GM18507 (cell line): ENCODE measurements around the gene CORO2B.
"Not testable (repeated sequence)": the region's sequence is repeated elsewhere in the genome, so short reads cannot be mapped to it uniquely, and the experiment has no call there.

Experiments used
- DNase-seq: peaks from one replicate; pipeline ENCODE4 v3.0.0; 2011; ENCODE audit warnings: low read depth; ENCODE audit not compliant: insufficient read length; ENCODE audit errors: extremely low spot score
- FAIRE-seq: peaks from 2 replicates; lab custom pipeline; 2011; peaks lifted over from hg19 to GRCh38; lab: Jason Lieb, UNC

CORO2B gene

DNA sequence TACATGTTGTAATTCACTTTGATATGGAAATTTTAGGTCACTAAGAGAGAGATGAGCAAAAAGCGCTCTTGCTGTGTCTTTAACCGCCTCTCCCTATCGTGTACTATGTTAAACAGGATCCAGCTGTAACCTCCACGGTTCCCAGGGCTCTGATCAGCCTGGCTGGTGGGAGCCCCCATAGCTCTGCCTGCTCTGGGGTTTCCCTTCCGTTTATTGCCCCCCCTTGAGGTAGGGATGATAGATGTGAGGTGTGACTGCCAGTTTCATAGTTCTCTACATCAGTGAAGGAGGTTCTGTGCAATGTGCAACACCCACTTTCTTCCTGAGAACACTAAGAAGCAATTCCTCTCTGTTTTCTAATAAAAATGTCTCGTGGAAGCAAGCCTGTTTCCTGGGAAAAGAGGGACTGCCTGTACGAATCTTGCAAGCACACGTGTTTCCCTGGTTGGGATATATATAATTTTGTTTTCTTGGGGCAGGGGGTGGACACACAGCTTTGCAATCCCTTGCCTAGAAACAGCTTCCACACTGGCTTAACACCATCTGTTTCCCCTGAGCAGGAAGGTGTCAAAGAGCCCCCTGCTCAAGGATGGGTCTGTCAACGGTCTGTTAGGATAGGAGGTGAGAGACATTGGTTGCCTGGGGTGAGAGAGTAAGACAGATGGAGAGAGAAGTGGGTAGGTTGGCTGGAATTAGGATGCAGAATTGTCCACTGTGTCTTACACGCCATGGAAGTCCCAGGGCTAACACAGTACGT, 23.8 kb downstream of the CORO2B start:
- DNase-seq (no peak), FAIRE-seq (no peak)

DNA sequence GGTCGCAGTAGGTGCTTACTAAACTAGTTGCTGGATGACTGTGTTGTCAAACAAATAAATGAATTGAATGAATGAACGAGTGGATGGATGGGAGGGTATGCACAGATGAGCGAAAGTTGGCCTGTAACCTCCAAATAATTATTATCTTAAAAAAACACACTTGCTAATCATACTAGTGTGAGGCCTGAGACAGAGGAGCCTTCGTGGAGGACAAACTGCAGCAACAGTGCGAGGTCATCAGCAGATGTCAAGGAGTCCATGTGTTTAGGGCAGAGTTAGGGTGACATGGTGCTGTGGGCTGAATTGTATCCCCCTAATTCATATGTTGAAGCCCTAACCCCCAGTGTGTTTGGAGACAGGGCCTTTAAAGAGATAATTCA, 24.4 kb downstream of the CORO2B start:
- FAIRE-seq, result no peak
- DNase-seq, result no peak

DNA sequence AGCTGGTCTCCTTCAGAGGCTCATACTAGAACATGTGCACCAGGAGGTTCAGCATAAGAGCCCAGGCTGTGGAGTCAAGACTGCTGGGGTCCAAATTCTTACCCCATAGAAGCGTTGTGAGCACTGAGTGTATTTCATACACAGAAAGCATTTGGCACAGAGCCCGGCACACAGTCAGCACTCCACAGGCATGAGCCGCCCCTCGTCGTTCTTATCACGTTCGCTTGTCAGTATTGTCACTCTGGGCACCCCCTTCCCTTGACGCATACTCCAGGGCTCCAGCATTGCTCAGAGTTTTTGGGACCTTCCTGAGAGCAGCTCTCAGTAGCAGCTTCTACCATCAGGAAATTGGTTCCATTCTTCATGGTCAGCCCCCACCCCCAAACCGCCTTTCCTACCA, 25.2 kb downstream of the CORO2B start:
- DNase-seq (no peak), FAIRE-seq (no peak)

DNA sequence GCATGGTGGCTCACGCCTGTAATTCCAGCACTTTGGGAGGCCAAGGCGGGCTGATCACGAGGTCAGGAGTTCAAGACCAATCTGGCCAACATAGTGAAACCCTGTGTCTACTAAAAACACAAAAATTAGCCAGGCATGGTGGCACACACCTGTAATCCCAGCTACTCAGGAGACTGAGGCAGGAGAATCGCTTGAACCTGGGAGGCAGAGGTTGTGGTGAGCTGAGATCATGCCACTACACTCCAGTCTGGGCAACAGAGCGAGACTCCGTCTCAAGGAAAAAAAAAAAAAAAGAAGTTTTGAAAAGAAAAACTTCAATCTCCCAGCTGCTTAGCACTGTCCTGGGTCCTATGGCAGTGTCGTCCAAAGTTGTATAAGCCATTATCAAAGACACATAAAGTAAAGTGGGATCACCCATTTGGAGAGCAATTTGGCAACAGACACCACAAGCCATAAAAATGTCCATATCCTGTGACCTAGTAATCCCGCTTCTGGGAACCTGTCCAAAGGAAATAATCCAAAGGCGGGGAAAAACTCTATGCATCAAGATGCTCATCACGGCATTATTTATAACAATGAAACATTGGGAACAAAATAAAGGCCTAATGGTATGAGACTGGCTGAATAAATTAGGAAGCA, 26.2 kb downstream of the CORO2B start:
- FAIRE-seq, DNase-seq: not testable (repeated sequence)

DNA sequence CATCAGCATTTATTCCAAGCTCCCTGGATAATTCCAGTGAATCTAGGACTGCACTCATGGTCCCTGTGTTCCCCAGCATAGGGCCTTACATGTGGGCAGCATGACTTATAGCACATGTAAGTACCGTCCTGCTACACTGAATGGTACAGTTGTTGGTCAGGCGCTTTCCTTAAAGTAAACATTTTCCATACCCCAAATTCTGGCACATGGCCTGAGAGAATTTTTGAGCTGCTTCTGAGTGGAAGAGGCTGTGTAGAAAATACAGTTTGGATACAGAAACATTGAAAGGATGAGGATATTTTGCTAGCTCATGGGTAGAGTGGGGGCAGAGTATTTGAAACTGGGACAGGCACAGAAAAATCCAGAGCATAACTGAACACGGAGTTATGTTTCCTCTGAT, 27.6 kb downstream of the CORO2B start:
- DNase-seq, result no peak
- FAIRE-seq, result no peak

DNA sequence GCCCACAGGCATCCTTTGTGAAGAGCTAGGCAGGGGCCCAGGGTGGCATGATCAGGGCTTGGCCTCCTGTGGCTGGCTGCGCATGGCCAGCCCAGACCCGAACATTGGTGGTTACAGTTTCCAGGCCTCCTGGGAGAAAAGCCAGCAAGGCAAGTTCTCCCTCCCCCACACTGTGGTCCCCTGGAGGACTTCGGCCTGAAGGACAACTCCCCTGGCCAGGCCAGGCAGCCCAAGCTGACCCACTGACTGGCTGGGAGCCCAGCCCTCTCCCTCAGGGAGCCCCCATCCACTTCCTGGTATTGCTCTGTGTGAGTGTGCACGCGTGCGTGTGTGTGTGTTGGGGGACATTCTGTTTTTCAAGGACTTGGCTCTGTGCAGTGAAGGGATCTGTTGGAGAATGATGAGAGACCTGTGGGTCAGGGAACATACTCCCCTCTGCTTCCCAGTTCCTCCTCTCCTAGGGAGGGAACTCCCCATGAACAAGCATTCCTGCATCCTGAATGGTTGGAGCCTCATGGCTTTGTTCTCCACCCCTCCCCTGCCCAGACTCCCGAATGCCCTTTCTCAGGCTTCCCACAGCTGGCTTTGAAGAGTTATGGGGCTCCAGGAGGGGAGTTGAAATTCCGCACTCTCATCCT, 29.5 kb downstream of the CORO2B start:
- FAIRE-seq, result no peak
- no peak for DNase-seq

DNA sequence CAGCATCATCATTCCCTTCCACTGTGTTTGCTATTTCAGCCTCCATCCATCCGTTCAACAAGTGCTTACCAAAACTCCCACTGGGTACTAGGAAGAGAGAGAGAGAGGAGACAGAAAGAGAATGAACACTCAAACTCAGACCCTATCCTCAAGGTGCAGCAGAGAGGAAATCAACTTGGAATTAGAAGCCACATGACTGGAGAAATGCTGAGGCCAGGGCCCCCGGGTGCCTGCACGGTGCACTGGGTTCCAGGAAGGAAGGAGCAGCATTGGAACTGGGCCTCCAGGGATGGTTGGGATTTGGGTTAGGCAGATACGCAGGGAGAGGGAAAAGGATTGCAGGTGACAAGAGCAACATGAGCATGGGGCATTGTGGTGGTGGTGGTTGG, 30.0 kb downstream of the CORO2B start:
- no peak for DNase-seq
- FAIRE-seq, result no peak

DNA sequence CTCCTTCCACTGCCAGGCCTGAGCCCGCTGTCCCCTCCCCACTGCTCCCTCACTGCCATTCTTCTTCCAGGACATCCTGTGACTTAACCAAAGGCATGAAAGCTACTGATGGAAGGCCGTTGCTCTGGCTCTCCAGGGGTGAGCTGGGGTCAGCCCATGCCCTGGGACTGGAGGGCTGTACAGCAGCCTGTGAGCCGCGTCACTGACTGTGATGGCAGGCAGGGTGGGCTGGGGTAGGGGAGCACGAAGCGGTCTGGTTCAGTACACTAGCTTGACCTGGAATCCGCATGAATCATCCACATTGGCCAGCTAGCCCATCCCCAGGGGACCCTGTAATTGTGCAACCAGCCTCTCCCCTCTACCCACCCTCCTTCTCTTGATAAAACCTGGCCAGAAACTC, 30.8 kb downstream of the CORO2B start:
- FAIRE-seq (no peak), DNase-seq (no peak)

DNA sequence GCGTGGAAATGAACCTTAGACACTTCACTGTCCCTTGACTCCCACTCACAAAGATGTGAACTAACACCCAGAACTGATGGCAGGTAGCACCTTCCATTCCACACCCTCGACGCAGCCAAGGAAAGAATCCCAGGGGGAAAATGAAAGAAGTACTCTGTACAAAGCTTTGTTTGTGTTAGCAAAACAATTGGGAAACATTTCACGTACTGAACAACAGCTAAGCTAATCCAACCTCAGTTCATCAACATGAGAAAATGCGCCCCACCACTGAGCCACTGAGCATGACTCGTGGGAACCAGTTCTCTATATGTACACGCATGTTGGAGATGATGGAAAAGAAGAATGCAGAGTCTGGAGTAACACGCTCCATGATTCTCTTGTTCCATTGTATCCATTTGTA, 32.0 kb downstream of the CORO2B start:
- FAIRE-seq (no peak), DNase-seq (no peak)

DNA sequence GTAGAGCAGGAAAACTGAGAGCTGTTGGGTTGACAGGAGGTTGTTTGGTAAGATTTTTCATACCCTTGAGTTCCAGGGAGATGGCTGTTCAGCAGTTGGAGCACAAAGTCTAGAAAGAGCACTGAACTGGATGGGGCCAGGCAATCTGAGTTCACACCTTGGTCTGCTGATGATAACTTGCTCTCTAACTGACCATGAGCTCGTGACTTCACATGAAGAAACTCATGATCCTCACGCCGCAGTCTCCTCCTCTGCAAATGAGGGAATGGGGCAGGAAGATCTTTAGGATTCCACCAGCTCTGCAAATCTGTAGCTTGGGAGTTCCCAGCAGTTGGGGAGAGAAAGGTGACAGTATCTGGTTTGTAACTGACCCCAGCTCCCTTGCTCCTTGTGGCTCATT, 33.7 kb downstream of the CORO2B start:
- DNase-seq (no peak), FAIRE-seq (no peak)

DNA sequence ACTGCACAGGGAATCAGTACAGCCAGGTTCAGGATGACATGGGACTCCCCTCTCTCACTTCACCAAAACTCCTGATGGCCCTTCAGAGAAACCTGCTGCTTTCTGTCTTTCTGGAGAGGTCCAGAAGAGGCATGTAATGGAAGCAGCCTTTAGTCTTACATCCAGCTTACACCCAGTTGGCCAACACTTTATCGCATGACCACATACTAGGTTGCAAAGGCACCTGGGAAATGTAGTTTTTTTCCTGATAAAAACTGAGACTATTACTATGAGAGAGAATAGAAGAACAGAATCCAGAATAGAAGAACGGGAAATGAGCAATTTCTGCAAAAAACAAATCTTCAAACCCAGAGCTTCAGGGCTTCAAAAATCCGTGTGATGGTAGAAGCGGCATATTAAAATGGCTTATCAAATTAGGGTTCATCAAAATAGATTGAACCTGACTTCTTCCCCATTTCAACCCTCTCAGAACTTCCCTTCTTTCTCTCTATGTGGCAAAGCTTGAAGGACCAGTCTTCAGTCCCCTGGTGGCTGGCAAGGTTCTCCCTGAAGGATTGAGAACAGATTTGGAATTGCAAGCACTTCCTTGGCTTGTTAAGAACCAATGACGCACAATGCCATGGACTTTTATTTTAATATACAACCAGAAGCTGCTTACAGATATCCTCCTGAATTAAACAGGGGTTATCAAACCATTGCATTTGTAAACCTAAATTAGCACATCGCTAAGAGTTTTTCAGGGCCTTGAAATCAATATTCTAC, 34.4 kb downstream of the CORO2B start:
- DNase-seq (no peak), FAIRE-seq (no peak)

DNA sequence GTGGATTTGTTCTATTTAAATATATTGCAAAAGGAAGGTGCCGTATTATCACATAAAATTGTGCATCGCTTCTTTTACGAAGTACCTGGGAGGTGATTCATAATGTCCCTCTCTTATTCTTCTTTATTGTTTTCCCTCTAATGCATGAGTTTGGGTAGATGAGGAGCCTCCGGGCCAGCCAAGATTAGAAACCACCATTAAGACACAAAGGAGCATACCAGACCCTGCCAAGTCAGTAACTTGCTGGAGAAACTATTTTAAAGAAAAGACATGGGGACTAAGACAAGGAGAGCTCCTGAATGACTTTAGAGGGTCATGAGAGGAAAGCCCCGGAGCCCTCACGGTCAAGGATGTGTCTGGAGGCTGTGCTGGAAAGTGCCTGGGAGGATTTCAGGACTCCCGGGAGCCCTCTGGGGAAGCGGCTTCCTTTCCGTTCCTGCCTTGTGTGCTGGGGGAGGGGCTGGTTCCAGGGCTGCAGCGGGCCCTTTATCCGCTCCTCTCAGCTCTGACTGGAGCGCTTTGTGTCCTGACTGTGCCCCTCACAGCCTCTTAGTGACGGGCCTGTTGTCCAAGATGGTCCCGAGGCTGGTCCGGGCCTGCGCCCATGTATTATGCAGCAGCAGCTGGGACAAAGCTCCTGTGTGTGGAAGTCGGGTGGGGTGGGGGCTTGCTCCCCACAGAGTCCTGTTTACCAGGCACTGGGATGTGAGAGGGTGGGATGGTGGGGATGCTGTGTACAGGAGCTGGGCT, 35.7 kb downstream of the CORO2B start:
- no peak for FAIRE-seq
- no peak for DNase-seq

DNA sequence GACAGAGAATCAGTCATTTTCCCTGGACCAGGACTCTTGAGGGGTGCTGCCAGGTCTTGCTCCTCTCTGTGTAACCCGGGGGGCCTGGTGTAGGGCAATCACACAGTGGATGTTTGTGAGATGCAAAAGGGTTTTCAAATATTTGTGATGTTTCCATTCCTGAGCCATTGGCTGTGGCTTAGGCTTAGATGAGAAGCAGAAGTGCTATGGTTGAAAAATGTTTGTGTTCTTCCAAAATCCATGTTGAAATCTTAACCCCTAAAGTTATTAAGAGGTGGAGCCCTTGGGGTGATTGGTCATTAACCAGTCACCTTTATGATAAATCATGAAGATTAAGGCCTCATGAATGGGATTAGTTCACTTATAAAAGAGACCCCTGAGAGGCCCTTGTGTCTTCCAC, 36.5 kb downstream of the CORO2B start:
- no peak for FAIRE-seq
- no peak for DNase-seq

DNA sequence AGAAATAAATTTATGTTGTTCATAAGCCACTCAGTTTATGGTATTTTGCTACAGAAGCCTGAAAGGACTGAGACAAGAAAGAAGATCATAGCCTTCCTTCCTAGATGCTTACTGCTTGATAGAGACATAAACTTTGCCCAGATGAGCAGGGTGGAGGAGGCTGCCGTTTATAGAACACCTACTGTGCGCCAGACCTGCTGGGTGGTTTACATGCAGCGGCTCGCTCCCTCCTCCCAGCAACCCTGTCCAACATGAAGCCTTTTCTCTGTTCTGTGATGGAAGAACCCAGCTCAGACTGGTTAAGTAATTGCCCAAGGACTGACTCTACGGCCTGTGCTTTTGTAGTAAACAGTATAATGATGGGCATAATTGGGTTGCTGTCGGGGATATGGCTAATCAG, 37.0 kb downstream of the CORO2B start:
- no peak for FAIRE-seq

DNA sequence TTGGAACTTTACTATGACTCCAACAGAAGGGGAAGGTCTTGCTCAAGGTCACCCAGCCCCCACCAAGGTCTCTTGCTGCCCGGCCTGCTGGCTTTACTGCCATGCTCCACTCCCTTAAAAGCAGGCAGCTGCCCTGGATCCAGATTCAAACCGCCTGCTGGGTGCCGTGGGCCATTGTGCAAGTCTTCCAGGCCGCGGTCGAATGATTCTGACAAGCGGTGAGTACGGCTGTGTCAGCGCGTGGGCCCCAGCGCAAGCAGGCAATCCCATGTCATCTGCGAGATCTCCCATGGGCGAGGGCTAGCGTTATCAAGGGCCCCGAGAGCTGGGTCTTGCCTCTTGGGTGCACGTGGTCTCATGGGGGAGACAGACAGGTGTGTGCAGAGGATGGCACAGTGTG, 37.6 kb downstream of the CORO2B start:
- FAIRE-seq, result no peak
- no peak for DNase-seq

More for the DNA sequence above, 37.0 kb downstream of the CORO2B start:
- DNase-seq, result no peak

DNA sequence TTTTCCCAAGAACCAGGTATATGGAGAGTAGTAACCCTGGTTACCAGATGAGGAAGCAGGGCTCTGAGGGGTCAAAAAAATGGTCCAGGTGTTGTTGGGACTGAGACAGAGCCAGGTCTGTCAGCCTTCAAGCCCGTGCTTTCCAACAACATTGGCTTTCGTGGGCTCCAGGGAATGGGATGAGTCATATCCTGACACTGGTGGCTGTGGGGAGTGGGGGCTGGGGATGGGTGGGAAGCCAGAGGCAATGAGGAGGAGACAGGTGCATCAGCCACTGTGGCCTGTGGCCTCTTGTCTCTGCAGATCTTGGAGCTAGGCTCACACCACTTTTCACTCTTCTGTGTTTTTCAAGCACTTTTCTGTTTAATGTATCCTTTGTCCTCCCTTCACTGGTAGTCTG, 38.2 kb downstream of the CORO2B start:
- DNase-seq (no peak), FAIRE-seq (no peak)

DNA sequence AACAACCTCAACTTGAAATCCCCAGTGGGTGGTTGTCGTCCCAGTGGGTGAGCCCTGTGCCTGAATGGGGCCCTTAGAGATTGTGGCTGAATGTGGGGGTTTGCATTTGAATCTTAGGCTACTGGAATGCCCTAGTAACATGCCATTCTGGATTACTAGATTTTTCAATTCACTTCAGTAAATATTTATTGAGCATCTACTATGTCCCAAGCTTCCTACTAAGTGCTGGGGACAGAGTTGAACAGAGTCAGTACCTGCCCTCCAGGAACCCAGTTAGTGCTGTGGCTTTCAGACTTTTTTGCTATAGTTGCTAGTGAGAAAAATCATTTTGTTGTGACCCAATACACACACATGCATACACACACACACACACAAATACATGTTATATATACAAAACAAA, 39.0 kb downstream of the CORO2B start:
- FAIRE-seq, result no peak
- DNase-seq, result no peak

DNA sequence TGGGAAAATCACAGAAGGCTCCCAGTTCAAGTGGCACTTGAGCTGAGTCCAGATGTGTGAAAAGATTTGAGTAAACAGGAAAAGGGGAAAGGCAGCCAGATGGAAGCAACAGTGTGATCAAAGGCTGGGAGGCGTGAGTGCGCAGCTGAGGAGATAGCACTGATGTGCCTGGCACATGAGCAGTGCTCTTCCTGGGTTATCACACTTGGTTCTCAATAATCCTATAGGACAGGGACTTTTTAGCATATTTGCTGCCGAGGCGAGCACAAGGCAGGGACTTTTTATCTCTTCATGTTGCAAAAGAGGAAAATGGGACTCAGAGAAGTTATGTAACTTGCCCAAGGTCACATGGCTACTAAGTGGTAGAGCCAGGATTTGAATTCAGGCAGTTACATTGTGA, 39.6 kb downstream of the CORO2B start:
- DNase-seq, result no peak
- no peak for FAIRE-seq

DNA sequence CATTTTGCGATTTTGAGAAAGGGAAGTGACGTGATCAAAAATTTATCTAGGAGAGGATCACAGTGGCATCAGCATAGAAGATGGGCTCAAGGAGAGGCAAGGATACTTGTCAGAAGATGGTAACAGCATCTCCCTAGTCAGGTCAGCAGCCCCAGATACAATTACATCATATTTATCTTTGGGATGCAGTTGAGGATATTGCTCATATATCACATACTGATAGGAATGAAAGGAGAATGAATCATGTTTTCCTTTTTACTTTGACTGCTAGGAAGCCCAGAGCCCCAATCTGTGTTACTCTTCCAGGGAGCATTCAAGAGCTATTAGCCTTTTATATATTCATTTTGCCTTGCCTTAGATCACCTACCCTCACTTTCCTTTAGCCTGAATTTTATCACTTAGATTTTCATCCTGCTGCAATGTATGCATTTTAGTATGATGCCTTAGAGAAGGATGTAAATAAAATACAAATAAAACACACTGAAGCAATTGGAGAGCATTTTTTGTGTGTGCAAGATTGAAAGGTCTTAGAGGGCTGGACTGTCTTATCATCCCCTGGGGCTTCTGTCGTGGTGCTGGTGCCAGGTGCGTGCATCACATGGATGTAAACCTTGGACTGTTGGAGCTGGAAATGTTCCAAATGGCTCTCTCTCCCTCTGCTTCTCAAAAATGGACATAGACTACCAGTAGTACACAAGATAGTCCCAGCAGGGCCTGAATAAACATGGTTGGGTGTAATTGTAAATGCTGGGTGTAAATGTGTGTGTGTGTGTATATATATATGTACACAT, 40.3 kb downstream of the CORO2B start:
- DNase-seq (no peak), FAIRE-seq (no peak)
